AG20443 (cell line): Measurements from ENCODE around the gene TTLL11.

ENCODE experiments used
- DNase-seq: peaks from one replicate; pipeline ENCODE4 v3.0.0; 2012; ENCODE audit warnings: low spot score, mixed read lengths

Gene TTLL11

GRCh38 chr9:121831869-121832268 lies 261.2 kb downstream of the TTLL11 start:
- DNase-seq = no peak

GRCh38 chr9:121830441-121831140 lies 262.5 kb downstream of the TTLL11 start:
- no peak for DNase-seq

DNA sequence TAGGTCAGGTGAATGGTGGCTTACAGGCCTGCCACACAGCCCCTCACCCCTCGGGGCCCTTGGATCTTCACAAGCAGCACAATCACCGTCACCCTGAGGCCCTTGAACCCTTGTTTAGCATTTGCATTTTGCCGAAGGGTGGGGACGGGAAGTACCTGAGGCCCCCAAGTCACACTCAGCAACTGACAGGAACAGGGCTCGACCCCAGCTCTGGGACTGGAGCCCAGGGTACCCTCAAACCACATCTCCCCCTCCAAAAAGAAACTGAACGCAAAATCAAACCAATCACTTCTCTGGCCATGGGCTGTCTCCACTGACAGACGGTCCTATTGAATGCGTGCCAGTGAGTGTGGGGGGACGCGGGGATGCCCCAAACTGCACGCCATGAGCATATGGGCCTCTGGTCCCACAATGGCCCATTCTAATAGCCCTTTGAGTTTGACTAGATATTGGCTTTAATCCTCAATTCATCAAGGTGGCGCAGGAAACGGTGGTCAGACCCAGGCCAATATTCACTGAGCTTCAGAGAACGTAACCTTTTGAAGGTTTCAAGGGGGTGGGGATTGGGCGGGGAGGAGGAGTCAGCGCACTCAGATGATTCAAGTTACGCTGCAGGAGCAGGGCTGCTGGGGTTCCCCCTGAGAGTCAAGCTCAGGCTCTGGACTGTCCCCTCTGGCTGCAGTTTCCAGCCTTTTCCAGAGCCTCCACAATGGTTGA lies 265.7 kb downstream of the TTLL11 start:
- no peak for DNase-seq

DNA sequence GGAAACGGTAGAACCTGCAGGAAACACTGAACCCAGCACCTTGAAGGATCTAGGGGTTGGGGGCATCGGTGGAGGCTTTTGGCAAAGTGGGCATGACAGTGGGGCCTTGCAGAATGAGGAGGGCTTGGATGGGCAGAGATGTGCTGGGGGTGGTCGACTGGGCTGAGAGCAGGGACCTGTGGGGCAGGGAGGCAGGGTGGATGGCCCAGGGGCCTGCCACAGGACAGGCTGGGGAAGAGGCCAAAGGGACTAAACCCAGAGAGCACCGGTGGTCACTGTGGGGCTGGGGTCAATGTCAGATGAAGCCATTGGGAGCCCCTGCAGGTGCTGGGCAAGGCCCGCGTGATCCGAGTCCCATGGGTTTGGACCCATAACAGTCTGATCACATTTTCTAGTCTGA lies 266.4 kb downstream of the TTLL11 start:
- DNase-seq = no peak

GRCh38 chr9:121825031-121825691 lies 267.9 kb downstream of the TTLL11 start:
- no peak for DNase-seq

DNA sequence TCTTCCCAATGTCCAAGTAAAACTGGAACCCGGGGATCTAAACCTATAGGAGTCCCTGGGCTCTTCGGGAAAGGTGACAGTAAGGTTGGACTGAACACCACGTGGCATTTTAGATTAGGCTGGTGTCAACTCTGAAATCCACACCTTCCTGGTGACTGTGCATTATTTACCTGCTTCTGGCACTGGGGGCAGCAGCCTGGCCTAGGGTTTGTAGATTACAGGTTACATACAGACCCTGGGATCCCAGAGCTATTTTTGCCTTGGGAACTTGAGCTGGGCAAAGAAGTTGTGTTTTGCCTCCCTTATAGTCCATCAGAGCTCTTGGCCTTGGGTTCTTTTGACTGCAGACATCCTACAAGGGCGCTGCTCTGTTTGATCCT lies 268.5 kb downstream of the TTLL11 start:
- no peak for DNase-seq

GRCh38 chr9:121823451-121824169 lies 269.5 kb downstream of the TTLL11 start:
- DNase-seq = no peak

GRCh38 chr9:121822093-121823085 lies 270.7 kb downstream of the TTLL11 start:
- no peak for DNase-seq

- no peak for DNase-seq
These were observed 271.8 kb downstream of the TTLL11 start for GRCh38 chr9:121821326-121821725.

DNA sequence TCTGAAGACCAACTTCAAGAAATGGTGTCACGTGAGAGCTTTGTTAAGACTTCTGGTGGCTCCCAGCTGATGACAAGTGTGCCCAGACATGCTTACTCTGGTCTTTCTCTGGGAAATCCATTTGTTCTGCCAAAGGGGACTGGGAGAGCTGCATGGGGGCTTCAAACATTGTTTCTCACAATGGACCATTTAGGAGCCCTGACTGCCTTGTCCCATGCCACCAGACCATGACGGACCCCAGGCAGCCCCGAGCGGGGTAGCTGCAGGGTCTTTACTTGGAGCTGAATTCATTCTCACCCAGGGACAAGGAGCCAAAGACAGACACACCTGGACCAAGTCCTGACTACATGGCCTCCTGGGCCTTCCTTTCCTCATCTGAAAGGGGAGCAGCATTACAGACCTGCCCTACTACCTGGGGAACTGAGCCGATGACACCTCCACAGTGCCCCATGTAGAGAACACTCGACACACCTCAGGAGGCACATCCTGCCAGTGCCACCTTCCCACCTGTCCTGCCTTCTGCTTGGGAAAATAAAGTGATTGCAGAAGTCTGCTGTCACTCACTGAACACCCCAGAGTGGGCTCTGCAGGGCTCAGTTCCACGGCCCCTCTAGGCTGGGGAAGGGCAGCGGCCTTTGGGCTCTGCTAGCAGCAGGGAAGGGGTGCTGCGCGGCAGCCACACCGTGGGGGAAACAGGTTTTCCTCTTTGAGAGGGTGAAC lies 272.7 kb downstream of the TTLL11 start:
- DNase-seq = no peak

- peak; percentile 65 for DNase-seq
These were observed 273.5 kb downstream of the TTLL11 start for GRCh38 chr9:121819428-121820231.

GRCh38 chr9:121818841-121819427 lies 274.2 kb downstream of the TTLL11 start:
- no peak for DNase-seq

- no peak for DNase-seq
These were observed 275.0 kb downstream of the TTLL11 start for GRCh38 chr9:121818016-121818661.

DNA sequence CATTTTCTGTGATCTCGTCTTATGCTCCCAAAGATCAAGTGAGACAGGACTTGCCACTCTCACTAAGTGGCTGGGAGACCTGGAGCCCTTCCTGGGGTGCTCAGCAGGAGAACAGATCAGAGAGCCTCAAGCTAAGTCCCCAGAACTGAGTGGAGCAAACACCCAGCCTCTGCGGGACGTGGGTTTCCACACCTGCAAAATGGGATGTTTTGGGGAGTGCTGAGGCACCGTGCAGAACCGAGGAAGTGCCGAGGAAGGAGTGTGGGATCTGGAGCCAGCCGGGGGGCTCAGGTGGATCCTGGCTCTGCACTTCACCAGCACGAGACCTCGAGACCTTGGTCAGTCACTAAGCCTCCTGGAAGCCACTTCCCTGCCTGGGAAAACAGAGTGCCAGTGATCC lies 275.6 kb downstream of the TTLL11 start:
- no peak for DNase-seq

DNA sequence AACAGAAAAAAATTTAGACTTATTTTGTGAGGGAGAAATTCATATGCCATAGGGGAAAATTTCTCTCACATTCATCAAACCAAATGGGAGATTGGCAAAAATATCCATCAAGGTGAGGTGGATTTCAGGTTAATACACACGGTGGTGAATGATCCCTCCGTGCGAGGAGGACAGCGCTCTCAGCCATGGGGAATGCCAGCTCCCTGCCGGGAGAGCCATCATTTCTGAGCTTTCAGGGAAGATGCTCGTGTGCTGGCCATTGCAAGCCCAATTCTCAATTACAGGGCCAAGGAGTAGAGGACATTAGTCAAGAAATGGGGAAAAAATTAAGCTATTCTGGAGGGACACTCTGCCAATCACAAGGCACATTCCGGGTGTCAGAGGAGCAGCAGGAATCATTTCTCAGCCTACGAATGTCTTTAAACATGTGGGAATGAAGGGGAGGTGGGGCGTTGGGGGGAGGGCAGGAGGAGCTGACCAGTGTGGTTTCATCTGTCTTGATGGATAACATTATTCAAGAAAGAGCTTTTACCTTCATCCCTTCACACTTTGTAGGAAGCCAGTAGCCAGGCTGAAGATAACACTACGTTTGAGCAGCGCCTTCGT lies 276.2 kb downstream of the TTLL11 start:
- DNase-seq = no peak

GRCh38 chr9:121816449-121816817 lies 276.7 kb downstream of the TTLL11 start:
- DNase-seq = no peak

- DNase-seq = no peak
These were observed 277.3 kb downstream of the TTLL11 start for GRCh38 chr9:121815546-121816448.
